ENCODE results near the gene DNM1L. TPM values are rescaled to one million over a fixed set of nuclear protein-coding genes. Genes with fewer than 3 reads are reported as not detected.

The DNM1L gene
- total RNA-seq, 1 donor, result 103 TPM

GRCh38 chr12:32726286-32726685 is 47.2 kb downstream of the DNM1L start:
- no peak for TF ChIP-seq CTCF (IDR thresholded peaks at IDR 0.05; ENCODE audit: insufficient read depth, low read depth, low read length)
- no peak overlapping the region for H3K4me3 ChIP-seq (ENCODE audit: low read depth, low read length)
- DNase-seq (ENCODE audit: low read depth), result no peak

- TF ChIP-seq CTCF (IDR thresholded peaks at IDR 0.05; ENCODE audit: insufficient read depth, low read depth, low read length), result no peak
- H3K4me3 ChIP-seq (ENCODE audit: low read depth, low read length), result no peak overlapping the region
- DNase-seq (ENCODE audit: low read depth), result no peak
These were observed 48.1 kb downstream of the DNM1L start for GRCh38 chr12:32727237-32727636.

- DNase-seq (ENCODE audit: low read depth), result no peak
- H3K4me3 ChIP-seq (ENCODE audit: low read depth, low read length), result no peak overlapping the region
- no peak for TF ChIP-seq CTCF (IDR thresholded peaks at IDR 0.05; ENCODE audit: insufficient read depth, low read depth, low read length)
These were observed 55.9 kb downstream of the DNM1L start for GRCh38 chr12:32734952-32735351.

- DNase-seq (ENCODE audit: low read depth), result no peak
- TF ChIP-seq CTCF (IDR thresholded peaks at IDR 0.05; ENCODE audit: insufficient read depth, low read depth, low read length), result no peak
- no peak overlapping the region for H3K4me3 ChIP-seq (ENCODE audit: low read depth, low read length)
These were observed 57.3 kb downstream of the DNM1L start for GRCh38 chr12:32736445-32736844.

GRCh38 chr12:32737715-32738114 is 58.6 kb downstream of the DNM1L start:
- no peak overlapping the region for H3K4me3 ChIP-seq (ENCODE audit: low read depth, low read length)
- no peak for TF ChIP-seq CTCF (IDR thresholded peaks at IDR 0.05; ENCODE audit: insufficient read depth, low read depth, low read length)
- DNase-seq (ENCODE audit: low read depth), result no peak

- no peak overlapping the region for H3K4me3 ChIP-seq (ENCODE audit: low read depth, low read length)
- no peak for TF ChIP-seq CTCF (IDR thresholded peaks at IDR 0.05; ENCODE audit: insufficient read depth, low read depth, low read length)
- no peak for DNase-seq (ENCODE audit: low read depth)
These were observed 60.2 kb downstream of the DNM1L start for GRCh38 chr12:32739279-32739678.

- TF ChIP-seq CTCF (IDR thresholded peaks at IDR 0.05; ENCODE audit: insufficient read depth, low read depth, low read length), result no peak
- H3K4me3 ChIP-seq (ENCODE audit: low read depth, low read length), result no peak overlapping the region
- DNase-seq (ENCODE audit: low read depth), result no peak
These were observed 63.0 kb downstream of the DNM1L start for GRCh38 chr12:32742133-32742532.
